Thoracic aorta (tissue), 2 donors: ENCODE results near the gene CBARP. TPM values are rescaled to one million over a fixed set of nuclear protein-coding genes. Genes with fewer than 3 reads are reported as not detected.

Experiments
- ATAC-seq: fragments of 150-250 bp; one replicate; pipeline ENCODE4 v1.8.0; 2017; ENCODE audit warnings: low read depth; ENCODE audit not compliant: insufficient number of reproducible peaks, low FRiP score
- DNase-seq: peaks from one replicate; pipeline ENCODE4 v3.0.0-alpha.2; 2020; ENCODE audit warnings: low spot score
- H3K27ac ChIP-seq, 2 donors: fragments of 200-600 bp; sonication (generic); 1 replicate in 1 of 2; 2 replicates in 1 of 2; pipeline ENCODE4 v1.5.1; 2016; ENCODE audit warnings: mild to moderate bottlenecking in 2 of 2, moderate library complexity in 2 of 2
- H3K27me3 ChIP-seq: fragments of 200-600 bp; sonication (generic); replicated peaks from 2 replicates; pipeline ENCODE4 v1.6.0; 2016; ENCODE audit warnings: mild to moderate bottlenecking; ENCODE audit not compliant: insufficient read depth
- H3K36me3 ChIP-seq: fragments of 200-600 bp; sonication (generic); one replicate; pipeline ENCODE4 v1.5.1; 2016
- H3K4me1 ChIP-seq, 2 donors: fragments of 200-600 bp; sonication (generic); 1 replicate in 1 of 2; 2 replicates in 1 of 2; pipeline versions ENCODE4 v1.5.1 to v1.6.0; 2016; ENCODE audit warnings: low read depth in 2 of 2, mild to moderate bottlenecking in 1 of 2; ENCODE audit not compliant: control insufficient read depth in 1 of 2
- H3K4me3 ChIP-seq: fragments of 200-600 bp; sonication (generic); 2 replicates; pipeline ENCODE4 v1.5.1; 2016; ENCODE audit warnings: mild to moderate bottlenecking
- H3K9me3 ChIP-seq: fragments of 200-600 bp; sonication (generic); 2 replicates; pipeline ENCODE4 v1.5.1; 2016
- CTCF ChIP-seq: fragments of 200-600 bp; sonication (generic); IDR thresholded peaks from one replicate; pipeline ENCODE4 v1.5.1; 2019; ENCODE audit warnings: antibody characterized with exemption
- total RNA-seq, 2 donors: library from RNA; depleted of rRNA; stranded (reverse); fragments of >200 nt; gene quantifications; one replicate each; pipeline versions ENCODE4 v1.1.0 to v1.2.3, GENCODE V29; 2016

CBARP gene
- total RNA-seq, 2 donors from 2014 or later, result 0.27 to 1.9 TPM

GRCh38 chr19:1284293-1284978 lies 46.6 kb upstream of the CBARP start:
- Histone ChIP-seq H3K27me3 (peaks cover 18% of the 10 kb centered on the region), H3K36me3 (no peaks in the 10 kb centered on the region), H3K27ac (no peak overlapping the region), H3K4me3 (no peak overlapping the region), H3K4me1 (peaks cover 0 to 16% of the 10 kb centered on the region in 2 donors), H3K9me3 (no peaks in the 10 kb centered on the region)
- DNase-seq, result no peak
- TF ChIP-seq CTCF, result no peak
- ATAC-seq, result no peak

DNA sequence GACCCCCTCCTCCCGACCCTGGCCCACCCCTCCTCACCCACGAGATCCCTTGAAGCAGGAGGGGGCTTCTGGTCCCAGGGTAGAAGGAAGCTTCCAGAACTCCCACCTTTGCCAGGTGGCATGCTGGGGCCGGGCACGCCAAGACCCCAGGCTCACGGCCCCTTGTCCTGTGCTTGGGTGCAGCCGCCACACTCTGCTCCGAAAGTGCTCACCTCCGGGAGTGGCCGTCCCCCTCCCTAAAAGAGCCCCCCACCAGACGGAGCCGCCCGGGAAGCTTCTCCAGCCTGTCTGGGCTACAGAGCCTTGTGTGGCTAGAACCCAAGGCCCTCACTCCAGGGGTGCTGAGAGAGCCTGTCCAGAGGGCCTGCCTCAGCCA lies 46.1 kb upstream of the CBARP start:
- peaks cover 5% of the 10 kb centered on the region for H3K36me3 ChIP-seq
- ATAC-seq (no peak), DNase-seq (no peak)
- no peak overlapping the region for H3K27ac ChIP-seq
- no peak overlapping the region for H3K4me3 ChIP-seq
- no peaks in the 10 kb centered on the region for H3K9me3 ChIP-seq
- H3K27me3 ChIP-seq, result peaks cover 18% of the 10 kb centered on the region
- peaks cover 0 to 16% of the 10 kb centered on the region in 2 donors for H3K4me1 ChIP-seq
- no peak for TF ChIP-seq CTCF

DNA sequence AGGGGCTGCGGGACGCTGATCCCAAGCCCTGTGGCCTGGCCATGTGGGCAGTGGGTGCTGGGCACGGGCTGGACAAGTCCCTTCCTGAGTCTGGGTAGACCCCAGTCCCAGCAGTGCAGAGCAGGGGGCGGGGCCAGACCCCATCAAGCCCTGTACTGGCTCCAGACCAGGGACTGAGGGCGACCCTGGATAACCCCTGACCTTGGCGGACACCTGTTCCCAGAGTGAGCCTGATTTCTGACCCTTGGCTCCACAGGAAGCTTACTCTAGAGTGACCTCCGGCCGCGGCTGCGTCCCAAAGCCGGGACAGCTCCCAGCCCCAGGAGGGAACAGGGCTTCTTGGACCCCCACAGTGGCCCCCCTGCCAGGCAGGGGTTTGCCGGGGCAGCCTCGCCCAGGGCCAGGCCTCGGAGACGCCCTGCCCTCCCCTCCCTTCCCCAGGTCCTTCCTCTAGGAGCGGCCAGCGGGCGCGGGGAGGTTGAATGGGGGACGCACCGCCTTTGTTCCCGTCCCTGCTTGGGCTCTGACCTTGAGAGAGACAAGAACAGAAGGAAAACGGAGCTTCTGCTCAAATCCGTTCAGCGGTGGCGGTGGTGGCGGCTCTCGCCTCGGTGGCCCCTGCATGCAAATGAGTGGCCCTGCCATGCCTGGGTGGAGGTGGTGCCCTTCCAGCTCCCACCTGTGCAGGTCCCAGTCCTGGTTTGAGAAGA lies 45.6 kb upstream of the CBARP start:
- H3K36me3 ChIP-seq, result peaks cover 9% of the 10 kb centered on the region
- H3K9me3 ChIP-seq, result no peaks in the 10 kb centered on the region
- no peak for DNase-seq
- TF ChIP-seq CTCF, result no peak
- H3K4me3 ChIP-seq, result no peak overlapping the region
- no peak for ATAC-seq
- peaks cover 0 to 16% of the 10 kb centered on the region in 2 donors for H3K4me1 ChIP-seq
- H3K27me3 ChIP-seq, result peaks cover 18% of the 10 kb centered on the region
- no peak overlapping the region for H3K27ac ChIP-seq

- H3K4me3 ChIP-seq, result no peak overlapping the region
- peaks cover 18% of the 10 kb centered on the region for H3K27me3 ChIP-seq
- H3K9me3 ChIP-seq, result no peaks in the 10 kb centered on the region
- ATAC-seq, result no peak
- no peak for DNase-seq
- H3K4me1 ChIP-seq, result peaks cover 0 to 14% of the 10 kb centered on the region in 2 donors
- no peak overlapping the region for H3K27ac ChIP-seq
- no peak for TF ChIP-seq CTCF
- H3K36me3 ChIP-seq, result peaks cover 9% of the 10 kb centered on the region
Measured at GRCh38 chr19:1282588-1283206, 44.9 kb upstream of the CBARP start.

DNA sequence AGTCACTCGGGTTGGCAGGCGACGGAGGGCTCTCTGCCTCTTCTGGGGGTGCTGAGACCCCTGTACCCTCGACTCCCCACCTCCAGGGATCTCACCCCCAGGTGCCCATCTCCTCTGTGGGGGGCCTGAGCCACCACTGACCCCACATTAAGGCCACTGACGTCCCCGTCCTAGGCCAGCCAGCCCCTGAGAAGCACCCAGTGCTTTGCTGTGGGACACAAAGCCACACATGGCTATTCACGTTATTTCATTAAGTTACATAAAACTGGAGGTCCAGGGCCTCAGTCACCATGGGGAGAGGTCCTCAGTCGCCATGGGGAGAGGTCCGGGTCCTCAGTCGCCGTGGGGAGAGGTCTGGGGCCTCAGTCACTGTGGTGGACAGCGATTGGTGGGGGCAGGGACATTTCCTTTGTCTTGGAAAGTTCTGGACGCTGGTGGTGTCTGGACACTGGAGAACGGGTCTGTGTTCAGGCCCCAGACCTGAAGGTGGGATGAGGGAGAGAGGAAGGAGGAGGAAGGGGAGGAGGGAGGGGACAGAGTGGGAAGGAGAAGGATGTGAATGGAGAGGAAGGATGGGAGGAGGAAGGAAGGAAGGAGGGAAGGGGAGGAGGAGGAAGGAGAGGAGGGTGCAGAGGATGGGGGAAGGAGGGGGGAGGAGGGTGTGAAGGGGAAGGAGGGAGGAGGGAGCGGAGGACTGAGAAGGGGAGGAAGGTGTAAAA lies 43.9 kb upstream of the CBARP start:
- Histone ChIP-seq H3K9me3 (no peaks in the 10 kb centered on the region), H3K4me3 (no peak overlapping the region), H3K4me1 (peaks cover under 1 to 8% of the 10 kb centered on the region in 2 donors), H3K27me3 (peaks cover 12% of the 10 kb centered on the region), H3K36me3 (peaks cover 9% of the 10 kb centered on the region), H3K27ac (no peak overlapping the region)
- TF ChIP-seq CTCF, result no peak
- DNase-seq (no peak), ATAC-seq (no peak)
